ENCODE results near the gene MYCBP.

GRCh38 chr1:38848071-38848470 lies 25.1 kb downstream of the MYCBP start:
- no peak for TF ChIP-seq CTCF (IDR thresholded peaks at IDR 0.05; ENCODE audit: control extremely low read depth in 1 of 3, insufficient read depth in 1 of 3, low read depth in 1 of 3, low read length in 3 of 3)
- TF ChIP-seq RAD21 (IDR thresholded peaks at IDR 0.05 in 1 of 2, conservative IDR thresholded peaks at IDR 0.05 in 1 of 2; ENCODE audit: low read depth in 2 of 2, low read length in 2 of 2), result no peak
- no peak for TF ChIP-seq CEBPB (IDR thresholded peaks at IDR 0.05; ENCODE audit: low read depth, low read length)
- TF ChIP-seq EZH2 (IDR thresholded peaks at IDR 0.05; ENCODE audit: low read depth, low read length, severe bottlenecking), result no peak
- TF ChIP-seq POLR2A (IDR thresholded peaks at IDR 0.05; ENCODE audit: control extremely low read depth in 1 of 2, low read depth in 2 of 2, low read length in 2 of 2), result no peak
- no peak for TF ChIP-seq HDAC6 (IDR thresholded peaks at IDR 0.05; ENCODE audit: low read depth, low read length)
- TF ChIP-seq EGR1 (IDR thresholded peaks at IDR 0.05; ENCODE audit: borderline replicate concordance, low read depth, low read length), result no peak
- TF ChIP-seq YY1 (IDR thresholded peaks at IDR 0.05; ENCODE audit: low read depth, low read length), result no peak
